ENCODE data around the gene PMPCA.

The PMPCA gene

GRCh38 chr9:136394312-136395019 lies 16.0 kb upstream of the PMPCA start:
- no peaks in the 10 kb centered on the region for H3K27me3 Mint-ChIP-seq
- H3K4me1 Mint-ChIP-seq = peaks cover 13 to 21% of the 10 kb centered on the region in 2 donors
- no peak overlapping the region for H3K27ac Mint-ChIP-seq
- DNase-seq (no peak), ATAC-seq (replicated peaks) (no peak)
- peaks cover 35 to 71% of the 10 kb centered on the region in 2 donors for H3K36me3 Mint-ChIP-seq
- no peaks in the 10 kb centered on the region for H3K9me3 Mint-ChIP-seq
- H3K4me3 Mint-ChIP-seq = no peak overlapping the region

GRCh38 chr9:136395020-136395340 lies 15.5 kb upstream of the PMPCA start:
- Mint-ChIP-seq H3K4me3 (no peak overlapping the region), H3K4me1 (peaks cover 13 to 21% of the 10 kb centered on the region in 2 donors), H3K27me3 (no peaks in the 10 kb centered on the region), H3K27ac (no peak overlapping the region), H3K9me3 (no peaks in the 10 kb centered on the region), H3K36me3 (peaks cover 32 to 66% of the 10 kb centered on the region in 2 donors)
- DNase-seq = no peak
- no peak for ATAC-seq (replicated peaks)

DNA sequence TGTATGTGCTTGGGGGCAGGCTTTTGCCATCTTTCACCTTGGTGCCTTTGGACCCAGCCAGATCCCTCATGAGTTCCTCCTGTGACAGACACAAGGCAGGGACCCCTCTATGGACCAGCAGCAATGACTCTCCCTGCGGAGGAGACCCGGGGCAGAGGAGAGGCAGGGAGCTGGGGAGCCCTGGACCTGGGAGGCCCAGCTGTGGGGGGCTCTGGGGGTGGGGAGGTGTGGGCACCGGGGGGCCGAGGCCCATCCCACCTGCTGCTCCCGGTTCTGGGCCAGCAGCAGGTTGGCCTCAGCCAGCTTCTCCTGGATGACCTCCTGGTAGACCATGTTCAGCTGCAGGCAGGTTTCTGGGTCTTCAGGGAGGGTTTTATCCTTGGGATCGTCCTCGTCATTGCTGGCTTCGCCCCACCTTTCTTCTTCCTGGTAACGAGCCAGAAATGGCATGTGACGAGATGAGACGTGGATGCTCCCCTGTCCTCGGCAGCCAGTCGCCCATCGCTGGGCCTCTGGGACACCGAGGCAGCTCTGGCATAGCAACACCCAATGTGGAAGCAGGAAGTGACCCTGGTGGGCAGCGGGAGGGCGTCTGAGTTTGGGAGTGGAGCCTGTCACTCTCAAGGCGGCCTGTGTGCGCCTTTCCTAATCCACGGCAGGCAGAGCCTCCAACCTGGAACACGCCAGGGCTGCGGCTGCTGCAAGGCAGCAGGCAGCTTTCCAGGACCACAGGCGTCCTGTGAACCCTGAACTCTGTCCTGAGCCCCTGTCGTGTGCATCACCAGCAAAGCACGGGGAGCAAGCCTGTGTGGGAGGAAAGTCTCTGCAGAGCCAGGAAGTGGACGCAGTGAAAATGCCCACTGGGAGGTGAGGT lies 14.9 kb upstream of the PMPCA start:
- Mint-ChIP-seq H3K27ac (peak overlapping the region; percentile 56), H3K36me3 (peaks cover 29 to 62% of the 10 kb centered on the region in 2 donors), H3K4me1 (peaks cover 15 to 24% of the 10 kb centered on the region in 2 donors), H3K4me3 (no peak overlapping the region), H3K27me3 (no peaks in the 10 kb centered on the region), H3K9me3 (no peaks in the 10 kb centered on the region)
- ATAC-seq (replicated peaks) = no peak
- no peak for DNase-seq

DNA sequence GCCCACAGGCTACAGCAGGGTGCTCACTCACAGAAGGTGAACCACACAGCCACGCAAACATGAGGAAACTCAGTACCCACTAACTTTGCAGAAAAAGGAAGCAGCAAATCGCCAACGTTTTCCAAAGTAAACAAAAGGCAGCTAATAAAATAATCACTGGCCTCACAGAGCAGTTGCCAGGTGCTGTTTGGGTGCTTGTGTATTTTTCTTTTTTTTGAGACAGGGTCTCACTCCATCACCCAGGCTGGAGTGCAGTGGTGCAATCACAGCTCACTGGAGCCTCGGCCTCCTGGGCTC lies 14.3 kb upstream of the PMPCA start:
- DNase-seq = no peak
- no peak overlapping the region for H3K4me3 Mint-ChIP-seq
- no peaks in the 10 kb centered on the region for H3K27me3 Mint-ChIP-seq
- ATAC-seq (replicated peaks) = no peak
- H3K27ac Mint-ChIP-seq = no peak overlapping the region
- no peaks in the 10 kb centered on the region for H3K9me3 Mint-ChIP-seq
- H3K4me1 Mint-ChIP-seq = peaks cover 18 to 30% of the 10 kb centered on the region in 2 donors
- peaks cover 29 to 66% of the 10 kb centered on the region in 2 donors for H3K36me3 Mint-ChIP-seq

- Mint-ChIP-seq H3K4me1 (peaks cover 25 to 42% of the 10 kb centered on the region in 2 donors), H3K9me3 (no peaks in the 10 kb centered on the region), H3K27ac (peak overlapping the region; percentile 20), H3K27me3 (no peaks in the 10 kb centered on the region), H3K4me3 (no peak overlapping the region), H3K36me3 (peaks cover 31 to 67% of the 10 kb centered on the region in 2 donors)
- ATAC-seq (replicated peaks) (no peak), DNase-seq (no peak)
Observed at GRCh38 chr9:136397643-136398042, 12.8 kb upstream of the PMPCA start.

DNA sequence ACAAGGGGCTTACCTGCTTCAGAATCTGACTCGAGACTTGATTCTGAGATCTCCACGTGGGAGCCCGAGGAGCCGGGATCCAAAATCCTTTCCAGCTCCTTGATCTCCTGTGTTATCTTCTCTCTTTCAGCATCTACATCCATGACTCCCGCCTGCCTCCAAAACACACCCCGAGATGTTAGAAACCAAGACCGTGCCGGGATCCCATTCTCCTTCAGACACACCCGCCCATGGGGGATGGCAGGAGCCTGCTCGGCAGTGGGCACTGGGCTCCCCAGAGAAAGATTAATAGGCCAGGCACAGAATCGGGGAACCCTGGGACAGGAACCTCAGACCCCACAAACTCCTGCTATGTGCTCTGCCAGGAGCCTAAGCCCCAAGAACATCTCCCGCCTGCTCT lies 12.2 kb upstream of the PMPCA start:
- Mint-ChIP-seq H3K27ac (peak overlapping the region; percentile 97), H3K4me3 (peak overlapping the region; percentile 93 to 95), H3K9me3 (no peaks in the 10 kb centered on the region), H3K36me3 (peaks cover 32 to 70% of the 10 kb centered on the region in 2 donors), H3K4me1 (peaks cover 26 to 44% of the 10 kb centered on the region in 2 donors), H3K27me3 (no peaks in the 10 kb centered on the region)
- ATAC-seq (replicated peaks) (no peak), DNase-seq (no peak)

DNA sequence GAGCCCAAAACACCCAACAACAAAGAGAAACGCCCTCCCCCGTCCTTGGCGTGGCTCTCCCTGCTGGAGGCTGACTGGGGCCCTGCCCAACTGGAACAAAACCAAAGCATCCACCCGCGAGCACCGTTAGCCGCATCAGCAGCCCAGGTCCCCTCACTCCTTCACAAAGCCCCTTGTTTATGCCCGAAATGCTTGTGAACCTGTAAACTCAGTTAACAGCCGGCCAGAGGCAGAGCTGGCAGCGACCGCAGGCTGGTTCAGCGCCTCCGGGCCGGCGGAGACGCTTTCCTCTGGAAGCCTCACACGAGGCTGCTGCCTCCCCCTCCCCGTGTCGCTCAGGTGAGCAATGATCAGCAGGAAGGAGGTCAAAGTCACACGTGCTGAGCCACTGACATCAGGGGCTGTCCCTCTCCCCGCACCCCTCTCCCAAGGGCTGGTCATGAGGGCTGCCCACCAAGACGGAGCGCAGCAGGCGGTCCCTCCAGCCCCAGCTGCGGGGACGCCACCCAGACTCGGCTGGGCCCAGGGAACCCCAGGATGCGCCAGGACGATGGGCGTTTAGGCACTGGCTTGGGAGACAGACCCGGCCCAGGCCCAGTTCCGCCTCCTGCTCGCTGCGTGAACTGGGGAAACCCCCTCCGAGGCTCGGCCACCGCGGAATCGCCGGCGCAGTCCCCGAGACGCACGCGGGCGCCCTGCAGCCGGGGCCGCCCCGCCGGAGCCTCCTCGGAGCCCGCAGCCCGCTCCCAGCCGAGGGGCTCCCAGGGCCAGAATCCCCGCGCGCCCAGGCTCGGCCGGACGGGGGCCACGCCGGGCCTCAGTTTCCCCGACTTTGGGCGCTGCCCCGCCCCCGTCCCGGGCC lies 11.1 kb upstream of the PMPCA start:
- peak; percentile 55 for DNase-seq

GRCh38 chr9:136400038-136400834 lies 10.2 kb upstream of the PMPCA start, which contains the start of gene SNAPC4:
TSS of gene SNAPC4 (minus strand) at chr9:136400170. CDS start at chr9:136398428, 1,742 bp downstream.
- H3K4me1 Mint-ChIP-seq = peaks cover 43 to 64% of the 10 kb centered on the region in 2 donors
- ATAC-seq (replicated peaks) (peak; percentile 76 to 80), DNase-seq (peak; percentile 84)
- no peaks in the 10 kb centered on the region for H3K9me3 Mint-ChIP-seq
- H3K4me3 Mint-ChIP-seq = peak within 1 kb of the TSS; percentile 93 to 95
- no peaks in the 10 kb centered on the region for H3K27me3 Mint-ChIP-seq
- peaks cover 45 to 76% of the 10 kb centered on the region in 2 donors for H3K36me3 Mint-ChIP-seq
- H3K27ac Mint-ChIP-seq = peak within 1 kb of the TSS; percentile 97

More for the DNA sequence above, 11.1 kb upstream of the PMPCA start:
- Mint-ChIP-seq H3K4me3 (peak overlapping the region; percentile 93 to 95), H3K27ac (peak overlapping the region; percentile 97), H3K36me3 (peaks cover 43 to 76% of the 10 kb centered on the region in 2 donors), H3K9me3 (no peaks in the 10 kb centered on the region), H3K27me3 (no peaks in the 10 kb centered on the region), H3K4me1 (peaks cover 36 to 55% of the 10 kb centered on the region in 2 donors)
- peak; percentile 53 to 60 for ATAC-seq (replicated peaks)

DNA sequence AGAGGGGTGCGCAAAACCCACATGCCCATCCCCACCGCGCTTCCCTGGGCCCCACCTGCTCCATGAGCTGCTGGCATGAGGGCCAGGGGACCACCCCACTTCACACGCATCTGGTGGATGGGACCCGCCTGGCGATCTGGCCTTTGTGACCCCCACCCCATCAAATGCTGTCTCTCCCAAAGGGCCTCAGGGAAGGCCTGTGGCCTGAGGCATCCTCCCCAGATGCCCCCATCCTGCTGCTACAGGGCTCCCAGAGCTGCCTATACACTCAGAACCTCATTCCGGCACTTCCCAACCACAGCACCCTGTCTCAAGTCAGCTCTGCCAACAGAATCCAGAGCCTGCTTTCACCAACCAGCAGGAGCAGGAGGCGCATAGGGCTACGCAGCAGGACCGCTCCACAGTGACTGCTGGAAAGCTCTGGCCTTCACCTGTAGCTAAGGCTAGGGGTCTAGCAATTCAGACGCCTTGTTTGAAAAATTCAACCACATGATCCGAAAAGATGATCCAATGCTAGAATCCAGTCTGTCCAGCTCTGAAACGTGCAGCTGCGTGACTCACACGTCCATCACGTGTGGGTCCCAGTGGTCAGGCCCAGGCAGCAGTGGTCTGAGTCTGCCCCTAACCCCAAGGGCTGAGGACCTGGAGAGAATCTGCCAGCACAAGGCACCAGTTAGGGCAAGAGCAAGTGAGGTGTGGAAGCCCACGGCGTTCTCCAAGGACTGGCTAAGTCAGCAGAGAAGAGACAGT lies 9.1 kb upstream of the PMPCA start:
- H3K36me3 Mint-ChIP-seq = peaks cover 44 to 70% of the 10 kb centered on the region in 2 donors
- DNase-seq (no peak), ATAC-seq (replicated peaks) (no peak)
- H3K27ac Mint-ChIP-seq = peak overlapping the region; percentile 25
- H3K4me3 Mint-ChIP-seq = peak overlapping the region in 1 of 2 donors; percentile 46
- H3K9me3 Mint-ChIP-seq = no peaks in the 10 kb centered on the region
- peaks cover 43 to 68% of the 10 kb centered on the region in 2 donors for H3K4me1 Mint-ChIP-seq
- no peaks in the 10 kb centered on the region for H3K27me3 Mint-ChIP-seq

DNA sequence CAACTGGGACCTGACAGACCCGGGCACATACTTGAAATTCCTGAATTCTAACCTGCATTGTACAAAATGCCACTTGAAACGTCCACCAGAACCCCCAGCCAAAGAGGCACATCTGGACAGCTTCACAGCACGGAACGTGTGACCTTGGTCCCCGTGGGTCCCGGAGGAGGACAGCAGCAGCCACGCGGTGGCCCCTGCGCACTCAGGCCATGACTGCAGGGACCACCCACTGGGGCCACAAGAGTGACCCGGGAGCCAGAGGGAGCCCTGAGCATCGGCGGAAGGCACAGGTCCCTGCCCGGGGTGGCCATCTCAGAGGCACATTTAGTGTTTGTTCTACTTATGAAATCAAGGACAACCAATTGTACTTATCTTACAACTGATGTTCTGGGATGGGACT lies 8.4 kb upstream of the PMPCA start:
- ATAC-seq (replicated peaks) (no peak), DNase-seq (no peak)
- no peaks in the 10 kb centered on the region for H3K9me3 Mint-ChIP-seq
- peaks cover 45 to 69% of the 10 kb centered on the region in 2 donors for H3K4me1 Mint-ChIP-seq
- H3K36me3 Mint-ChIP-seq = peaks cover 44 to 67% of the 10 kb centered on the region in 2 donors
- H3K27me3 Mint-ChIP-seq = no peaks in the 10 kb centered on the region
- H3K27ac Mint-ChIP-seq = peak overlapping the region; percentile 89
- H3K4me3 Mint-ChIP-seq = no peak overlapping the region

GRCh38 chr9:136403538-136403914 lies 6.9 kb upstream of the PMPCA start:
- Mint-ChIP-seq H3K27me3 (no peaks in the 10 kb centered on the region), H3K4me1 (peaks cover 50 to 74% of the 10 kb centered on the region in 2 donors), H3K27ac (peak overlapping the region; percentile 95), H3K9me3 (no peaks in the 10 kb centered on the region), H3K4me3 (peak overlapping the region; percentile 29 to 76), H3K36me3 (peaks cover 50 to 71% of the 10 kb centered on the region in 2 donors)
- DNase-seq = peak; percentile 75
- ATAC-seq (replicated peaks) = peak; percentile 74 to 79

GRCh38 chr9:136403915-136404800 lies 6.3 kb upstream of the PMPCA start:
- Mint-ChIP-seq H3K36me3 (peaks cover 54 to 70% of the 10 kb centered on the region in 2 donors), H3K27me3 (no peaks in the 10 kb centered on the region), H3K4me3 (peak overlapping the region; percentile 75 to 76), H3K27ac (peak overlapping the region; percentile 95), H3K9me3 (no peaks in the 10 kb centered on the region), H3K4me1 (peaks cover 50 to 74% of the 10 kb centered on the region in 2 donors)
- peak; percentile 40 to 43 for ATAC-seq (replicated peaks)
- peak; percentile 41 for DNase-seq
